GM15510 (cell line): ENCODE results near the gene LILRB3.
"Not testable (repeated sequence)": the region's sequence is repeated elsewhere in the genome, so short reads cannot be mapped to it uniquely, and the experiment has no call there.

Experiments
- POLR2A ChIP-seq: IDR thresholded peaks from 3 replicates; pipeline ENCODE4 v1.6.1; 2011; ENCODE audit warnings: borderline replicate concordance; ENCODE audit not compliant: insufficient read length; ENCODE audit errors: extremely low read depth

Gene LILRB3

GRCh38 chr19:54248016-54248601, 25.3 kb upstream of the LILRB3 start:
- no peak for TF ChIP-seq POLR2A

DNA sequence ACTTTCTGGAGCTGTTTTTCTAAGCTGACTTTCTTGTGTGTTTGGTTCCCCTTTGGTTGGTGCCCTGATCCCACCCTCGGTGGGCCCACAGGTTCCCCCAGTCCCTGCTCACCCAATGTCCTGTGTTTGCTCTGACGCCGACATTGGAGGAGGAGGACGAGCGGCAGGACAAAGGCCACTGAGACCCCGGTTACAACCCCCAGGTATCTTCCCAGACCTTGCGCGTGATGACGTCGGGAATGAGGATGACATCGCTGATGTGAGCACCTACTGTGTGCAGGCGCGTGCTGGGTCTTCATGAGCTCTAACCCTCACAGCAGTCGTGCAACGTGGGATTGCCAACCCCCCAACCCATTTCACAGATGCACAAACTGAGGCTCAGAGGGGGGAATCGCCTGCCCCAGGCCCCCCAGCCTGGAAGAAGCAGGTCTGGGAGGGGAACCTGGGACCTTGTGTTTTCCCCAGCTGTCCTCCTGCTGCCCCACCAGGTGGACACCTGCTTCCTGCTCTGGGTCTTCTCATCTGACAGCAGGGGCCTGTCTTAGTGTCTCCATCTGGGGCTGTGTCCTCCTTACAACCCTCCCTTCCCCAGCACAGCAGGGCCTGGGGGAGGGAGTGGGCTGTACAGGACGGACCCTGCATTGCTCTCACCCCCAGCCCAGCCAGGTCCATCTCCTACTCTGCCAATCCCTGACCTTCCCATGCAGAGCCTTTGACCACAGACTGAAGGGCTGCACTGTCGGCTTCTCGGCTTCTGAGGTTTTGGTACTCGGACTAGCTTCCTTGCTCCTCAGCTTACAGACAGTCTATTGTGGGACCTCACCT, 24.5 kb upstream of the LILRB3 start:
- no peak for TF ChIP-seq POLR2A

- no peak for TF ChIP-seq POLR2A
These were observed 23.1 kb upstream of the LILRB3 start for GRCh38 chr19:54245936-54246335.

DNA sequence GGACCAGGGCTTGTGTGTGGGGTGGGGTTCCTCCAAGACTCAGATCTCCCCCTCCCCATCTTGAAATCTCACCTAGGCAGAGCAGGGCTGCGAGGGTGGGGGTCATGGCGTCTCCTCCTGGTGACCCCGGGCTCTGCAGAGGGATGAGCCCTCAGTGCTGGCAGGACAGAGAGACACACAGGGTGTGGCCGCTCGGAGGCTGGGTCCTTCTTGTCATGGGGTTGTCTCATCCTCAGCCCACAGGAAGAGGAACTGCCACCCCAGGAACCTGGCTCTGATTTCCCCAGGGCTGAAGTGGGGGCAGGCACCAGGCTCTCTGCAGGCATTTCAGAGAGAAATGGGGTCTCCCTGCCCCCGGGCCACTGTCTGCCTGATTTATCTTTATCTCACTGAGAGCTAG, 19.8 kb upstream of the LILRB3 start, which contains the start of gene LILRA6:
LILRA6 (minus strand) TSS at position 145 of the 400 bp plus-strand sequence.
- TF ChIP-seq POLR2A = not testable (repeated sequence)

GRCh38 chr19:54233941-54234340, 11.1 kb upstream of the LILRB3 start:
- no peak for TF ChIP-seq POLR2A

DNA sequence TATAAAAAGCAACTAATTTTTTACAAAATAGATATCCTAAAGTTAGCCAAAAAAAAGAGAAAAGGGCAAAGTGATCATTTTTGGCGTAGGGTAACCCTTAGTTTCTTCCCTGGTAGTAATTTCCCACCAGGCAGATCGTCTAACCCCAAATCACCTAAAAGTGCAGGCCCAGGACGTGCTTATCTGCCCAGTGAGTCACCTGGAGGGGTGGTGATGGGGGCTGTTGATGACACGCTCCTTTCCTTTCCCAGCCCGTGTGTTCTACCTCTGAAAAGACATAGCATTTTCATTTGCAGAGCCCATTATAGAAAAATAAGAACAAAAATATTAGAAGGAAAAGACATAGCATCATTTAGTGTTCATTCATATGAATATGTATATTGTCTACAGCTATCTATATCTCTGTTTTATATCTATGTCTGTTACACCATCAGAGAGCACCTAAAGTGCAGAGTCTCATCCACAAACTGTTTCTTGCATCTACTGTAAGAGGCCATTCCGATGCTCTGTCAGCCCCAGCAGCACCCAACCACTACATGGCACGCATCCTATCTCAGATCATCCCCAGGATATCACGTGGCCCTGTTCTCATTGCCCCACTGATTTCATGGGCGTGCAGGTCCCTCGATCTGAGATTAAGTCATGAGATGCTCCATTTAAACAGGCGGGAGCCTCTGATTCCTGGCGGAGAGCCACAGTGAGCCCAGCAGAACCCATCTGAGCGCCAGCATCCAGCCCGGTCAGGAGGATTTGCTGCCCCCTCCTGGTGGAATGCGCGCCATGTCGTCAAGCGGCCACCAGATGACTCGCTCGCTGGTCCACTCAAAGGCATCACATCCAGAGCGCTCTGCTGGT, 8.5 kb upstream of the LILRB3 start:
- no peak for TF ChIP-seq POLR2A

DNA sequence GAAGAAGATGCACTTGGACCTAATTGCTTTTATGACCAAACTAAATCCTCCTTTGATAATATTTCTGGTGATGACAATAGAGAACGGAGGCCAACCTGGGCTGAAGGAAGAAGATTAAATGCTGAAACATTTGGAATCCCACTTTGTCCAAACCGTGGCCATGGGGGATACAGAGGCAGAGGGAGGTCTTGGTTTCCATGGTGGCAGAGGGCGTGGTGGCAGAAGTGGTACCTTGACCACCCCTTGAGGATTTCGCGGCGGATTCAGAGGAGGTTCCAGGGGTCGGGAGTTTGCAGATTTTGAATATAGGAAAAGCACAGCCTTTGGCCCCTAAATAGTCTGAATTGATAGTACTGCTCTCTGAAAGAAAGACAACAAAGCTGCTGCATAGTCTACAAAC, 7.2 kb upstream of the LILRB3 start:
- TF ChIP-seq POLR2A = no peak

DNA sequence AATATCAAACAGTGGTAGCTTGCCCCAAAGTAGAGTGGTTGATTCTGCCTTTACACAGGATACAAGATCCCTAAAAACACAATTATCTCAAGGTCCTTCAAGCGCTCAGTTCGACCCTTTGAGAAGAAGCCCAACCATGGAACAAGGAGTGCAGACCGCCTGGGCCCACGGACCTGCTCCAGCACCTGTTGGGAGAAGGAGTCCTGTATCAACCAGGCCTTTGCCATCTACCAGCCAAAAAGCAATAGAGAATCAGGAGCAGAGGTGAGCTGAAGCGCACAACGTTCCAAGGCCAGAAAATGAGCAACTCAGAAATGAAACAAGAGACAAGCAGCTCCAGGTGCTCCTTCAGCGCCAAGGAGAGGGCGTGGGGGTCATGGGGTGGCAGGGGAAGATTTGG, 6.3 kb upstream of the LILRB3 start:
- TF ChIP-seq POLR2A = no peak

- no peak for TF ChIP-seq POLR2A
These were observed 3.7 kb downstream of the LILRB3 start for GRCh38 chr19:54218960-54219661.

- no peak for TF ChIP-seq POLR2A
These were observed 4.5 kb downstream of the LILRB3 start for GRCh38 chr19:54218259-54218658.

DNA sequence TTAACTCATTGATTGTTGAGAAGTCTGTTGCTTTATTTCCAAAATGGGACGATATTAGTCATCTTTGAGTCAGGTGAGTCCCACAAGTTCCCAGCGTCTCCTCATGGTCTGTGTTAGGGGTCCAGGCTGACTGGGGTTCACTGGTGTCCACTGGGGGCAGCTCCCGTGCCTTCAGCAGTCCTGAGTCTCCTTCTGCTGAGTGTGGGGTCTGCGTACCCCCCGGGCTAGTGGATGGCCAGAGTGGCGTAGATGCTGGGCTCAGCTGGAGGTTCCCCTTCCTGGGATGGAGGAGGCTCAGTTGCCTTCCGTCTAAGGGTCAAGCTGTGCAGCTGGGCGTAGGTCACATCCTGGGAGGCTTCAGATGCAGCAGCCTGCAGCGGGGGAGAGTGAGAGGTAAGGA, 5.9 kb downstream of the LILRB3 start:
- TF ChIP-seq POLR2A = no peak

DNA sequence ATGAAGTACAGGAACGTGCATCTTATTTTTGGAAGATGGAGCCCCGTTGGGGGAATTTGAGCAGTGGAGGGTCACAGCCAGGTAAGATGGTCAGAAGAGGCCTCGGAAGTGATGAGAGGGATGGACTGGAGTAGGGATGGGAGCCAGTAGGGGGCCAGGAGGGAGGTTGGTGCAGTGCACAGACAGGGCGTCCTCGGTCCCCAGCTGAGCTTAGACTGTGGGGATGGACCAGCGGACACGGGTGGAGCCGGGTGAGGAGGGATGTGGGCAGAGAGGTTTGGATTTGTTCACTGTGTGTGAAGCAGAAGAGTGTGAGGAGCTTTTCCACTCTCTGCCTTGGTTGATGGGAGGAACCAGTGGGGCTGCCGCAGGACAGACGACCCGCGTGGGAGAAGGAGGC, 11.6 kb downstream of the LILRB3 start:
- TF ChIP-seq POLR2A = no peak

DNA sequence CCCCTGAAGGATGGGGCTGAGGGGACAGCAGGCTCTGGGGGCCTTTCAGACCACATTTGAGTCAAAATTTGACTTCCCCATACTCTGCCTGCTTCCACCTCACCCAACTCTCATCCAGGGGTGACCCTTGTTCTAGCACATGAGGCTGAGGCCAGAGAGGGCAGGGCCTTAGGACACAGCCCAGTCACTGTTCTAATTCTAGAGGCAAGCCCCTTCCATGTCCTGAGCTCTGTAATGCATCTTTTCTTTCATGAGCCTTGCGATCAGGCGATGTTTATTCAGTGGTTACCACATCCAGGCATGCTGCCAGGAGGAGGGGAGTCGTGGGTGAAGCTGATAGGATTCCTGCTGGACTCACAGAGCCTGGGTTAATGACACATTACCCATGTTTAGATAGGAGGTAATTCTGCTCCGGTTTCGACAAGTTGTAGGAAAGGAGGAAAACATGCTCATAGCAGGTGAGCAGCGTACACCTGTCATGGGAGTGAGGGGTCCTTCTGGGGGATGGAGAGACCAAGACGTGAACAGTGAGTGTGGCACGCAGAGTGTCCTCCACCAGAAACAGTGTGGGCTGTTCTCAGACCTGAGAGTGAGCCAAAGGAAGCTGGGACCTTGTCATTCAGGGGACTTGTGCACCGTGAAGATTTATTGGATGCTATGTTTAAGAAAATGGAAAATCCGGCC, 12.9 kb downstream of the LILRB3 start:
- peak; percentile 9 for TF ChIP-seq POLR2A

GRCh38 chr19:54209058-54209810, 13.6 kb downstream of the LILRB3 start:
- TF ChIP-seq POLR2A = peak; percentile 12

- no peak for TF ChIP-seq POLR2A
These were observed 14.1 kb downstream of the LILRB3 start for GRCh38 chr19:54208784-54209057.
